AG04450 (cell line): ENCODE results near the gene OBSL1. TPM values are rescaled to one million over a fixed set of nuclear protein-coding genes. Genes with fewer than 3 reads are reported as not detected.

ENCODE experiments used
- CTCF ChIA-PET: fragments of 300-600, 350-600 bp; formaldehyde crosslinking; extraction: SDS; loops from one replicate; lab custom pipeline; 2022; ENCODE audit warnings: antibody characterized with exemption, inconsistent platforms; lab: Charles Lee
- POLR2A ChIA-PET: fragments of 350-600 bp; formaldehyde crosslinking; extraction: SDS; loops from one replicate; lab custom pipeline; 2021; ENCODE audit warnings: antibody characterized with exemption, inconsistent platforms; lab: Yijun Ruan, JAX
- DNase-seq: peaks from one replicate; pipeline ENCODE4 v3.0.0-alpha.2; 2011; ENCODE audit warnings: low read depth, low spot score
- H3K27ac ChIP-seq: one replicate; pipeline ENCODE4 v1.5.1; 2012; ENCODE audit warnings: low read depth, low read length, control low read depth
- H3K27me3 ChIP-seq: one replicate; pipeline ENCODE4 v1.6.0; 2012; ENCODE audit warnings: low read length; ENCODE audit not compliant: control insufficient read depth, insufficient read depth
- H3K4me3 ChIP-seq: 2 replicates; pipeline ENCODE4 v1.5.1; 2011; ENCODE audit warnings: mild to moderate bottlenecking, low read depth, low read length, control low read depth
- H3K9me3 ChIP-seq: 2 replicates; pipeline ENCODE4 v1.5.1; 2012; ENCODE audit warnings: low read length; ENCODE audit not compliant: control insufficient read depth, insufficient read depth
- polyA plus RNA-seq: library from polyadenylated mRNA; depleted of rRNA; stranded (reverse); fragments of >200 nt; gene quantifications from 2 replicates; pipeline ENCODE4 v1.2.3, GENCODE V29; 2011
- TF ChIP-seq, protein P1 (sequence below): IDR thresholded peaks from 2 replicates; pipeline ENCODE4 v1.5.1; 2011; ENCODE audit warnings: low read depth, low read length, control low read depth, inconsistent platforms

OBSL1 gene
- polyA plus RNA-seq, 1 experiment = 35.5 TPM

DNA sequence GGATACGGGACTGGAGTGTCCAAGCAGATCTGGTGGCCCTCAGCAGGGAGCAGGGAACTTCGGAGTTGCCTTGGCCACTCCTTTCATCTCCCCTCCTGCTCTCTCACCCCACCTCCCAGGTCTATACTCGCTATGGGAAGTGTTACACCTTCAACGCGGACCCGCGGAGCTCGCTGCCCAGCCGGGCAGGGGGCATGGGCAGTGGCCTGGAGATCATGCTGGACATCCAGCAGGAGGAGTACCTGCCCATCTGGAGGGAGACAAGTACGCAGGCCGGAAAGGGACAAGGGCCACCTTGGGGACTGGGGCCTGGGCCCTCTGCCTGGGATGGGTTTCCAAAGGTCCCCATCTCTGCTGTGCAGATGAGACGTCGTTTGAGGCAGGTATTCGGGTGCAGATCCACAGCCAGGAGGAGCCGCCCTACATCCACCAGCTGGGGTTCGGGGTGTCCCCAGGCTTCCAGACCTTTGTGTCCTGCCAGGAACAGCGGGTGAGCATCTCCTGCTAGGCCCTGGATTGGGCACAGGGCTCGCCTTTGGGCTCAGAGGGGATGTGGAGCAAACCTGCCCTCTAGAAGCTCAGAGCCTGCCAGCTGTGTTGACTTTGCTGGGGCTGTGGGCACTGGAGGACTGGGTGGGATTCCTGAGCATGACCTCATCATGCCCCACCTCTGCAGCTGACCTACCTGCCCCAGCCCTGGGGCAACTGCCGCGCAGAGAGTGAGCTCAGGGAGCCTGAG is 39.5 kb downstream of the OBSL1 start:
- no peak for DNase-seq
- Histone ChIP-seq H3K27me3 (peaks cover 42% of the 10 kb centered on the region), H3K27ac (no peak overlapping the region), H3K4me3 (no peak overlapping the region), H3K9me3 (no peaks in the 10 kb centered on the region; the same call in 1 of the 2 replicates)
- POLR2A ChIA-PET = interaction anchor here (0.9 kb wide), 1 partner anchor 130 kb away, joined by 3 read pairs; no protein-coding TSS in a partner anchor
- CTCF ChIA-PET = interaction anchor here (0.6 to 9.9 kb wide), 10 partner anchors 9 to 237 kb away, joined by 3 to 270 read pairs (median 38); partner anchors contain the start of gene DNPEP
- TF ChIP-seq, protein P1, sequence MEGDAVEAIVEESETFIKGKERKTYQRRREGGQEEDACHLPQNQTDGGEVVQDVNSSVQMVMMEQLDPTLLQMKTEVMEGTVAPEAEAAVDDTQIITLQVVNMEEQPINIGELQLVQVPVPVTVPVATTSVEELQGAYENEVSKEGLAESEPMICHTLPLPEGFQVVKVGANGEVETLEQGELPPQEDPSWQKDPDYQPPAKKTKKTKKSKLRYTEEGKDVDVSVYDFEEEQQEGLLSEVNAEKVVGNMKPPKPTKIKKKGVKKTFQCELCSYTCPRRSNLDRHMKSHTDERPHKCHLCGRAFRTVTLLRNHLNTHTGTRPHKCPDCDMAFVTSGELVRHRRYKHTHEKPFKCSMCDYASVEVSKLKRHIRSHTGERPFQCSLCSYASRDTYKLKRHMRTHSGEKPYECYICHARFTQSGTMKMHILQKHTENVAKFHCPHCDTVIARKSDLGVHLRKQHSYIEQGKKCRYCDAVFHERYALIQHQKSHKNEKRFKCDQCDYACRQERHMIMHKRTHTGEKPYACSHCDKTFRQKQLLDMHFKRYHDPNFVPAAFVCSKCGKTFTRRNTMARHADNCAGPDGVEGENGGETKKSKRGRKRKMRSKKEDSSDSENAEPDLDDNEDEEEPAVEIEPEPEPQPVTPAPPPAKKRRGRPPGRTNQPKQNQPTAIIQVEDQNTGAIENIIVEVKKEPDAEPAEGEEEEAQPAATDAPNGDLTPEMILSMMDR = no peak

DNA sequence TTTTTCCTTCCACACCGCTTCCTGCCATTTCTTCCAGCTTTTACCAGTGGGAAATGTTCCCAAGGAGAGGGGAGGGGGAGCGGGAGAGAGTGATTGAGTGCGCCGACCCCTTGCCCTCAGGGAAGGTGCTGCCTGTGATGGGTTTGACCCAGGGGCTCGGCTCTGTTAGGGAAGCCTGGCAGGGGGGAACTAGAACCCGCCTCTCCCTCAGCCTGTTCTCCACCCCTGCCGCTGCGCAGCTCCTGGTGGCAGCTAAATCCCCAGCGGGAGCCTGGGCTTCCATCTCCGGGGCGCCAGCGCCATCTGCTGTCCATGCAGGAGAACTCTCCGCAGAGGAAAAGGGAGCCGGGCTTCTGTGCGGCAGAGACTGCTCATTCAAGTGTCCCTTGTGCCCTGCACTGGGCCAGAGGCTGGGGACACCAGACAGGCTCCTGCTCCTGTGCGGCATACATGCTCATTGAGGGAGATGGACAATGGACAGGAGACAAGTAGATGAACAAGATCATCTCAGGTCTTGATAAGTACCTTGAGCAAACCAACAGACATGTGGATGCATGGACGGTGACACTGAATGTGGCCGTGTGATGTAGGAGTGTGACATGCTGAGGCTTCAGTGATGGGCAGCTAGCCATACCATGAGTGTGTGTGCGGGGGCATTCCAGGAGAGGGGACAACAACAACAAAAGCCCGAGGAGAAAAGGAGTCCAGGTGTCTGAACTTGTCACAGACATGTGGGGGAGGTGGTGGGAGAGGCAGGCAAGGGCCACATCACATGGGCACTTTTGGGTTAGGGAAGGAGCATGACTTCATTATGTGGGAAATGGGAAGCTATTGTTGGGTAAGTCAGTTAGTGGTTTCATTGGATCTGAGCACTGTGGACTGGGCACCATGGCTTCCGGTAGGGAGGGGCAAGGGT is 41.0 kb downstream of the OBSL1 start:
- peak; percentile 59 for DNase-seq
- no peak overlapping the region for H3K27ac ChIP-seq
- peaks cover 45% of the 10 kb centered on the region for H3K27me3 ChIP-seq
- ChIA-PET POLR2A (interaction anchor here (0.6 to 1.0 kb wide), 5 partner anchors 19 to 127 kb away, joined by 3 to 7 read pairs (median 4); partner anchors contain the start of gene GMPPA), CTCF (interaction anchor here (0.6 to 9.9 kb wide), 62 partner anchors 8 to 578 kb away, joined by 3 to 270 read pairs (median 5); partner anchors contain the start of genes ASIC4, ATG9A, DNPEP and GMPPA)
- no peaks in the 10 kb centered on the region; the same call in 1 of the 2 replicates for H3K9me3 ChIP-seq
- H3K4me3 ChIP-seq = peak overlapping the region; percentile 41
- TF ChIP-seq, protein P1 = peak; percentile 98

DNA sequence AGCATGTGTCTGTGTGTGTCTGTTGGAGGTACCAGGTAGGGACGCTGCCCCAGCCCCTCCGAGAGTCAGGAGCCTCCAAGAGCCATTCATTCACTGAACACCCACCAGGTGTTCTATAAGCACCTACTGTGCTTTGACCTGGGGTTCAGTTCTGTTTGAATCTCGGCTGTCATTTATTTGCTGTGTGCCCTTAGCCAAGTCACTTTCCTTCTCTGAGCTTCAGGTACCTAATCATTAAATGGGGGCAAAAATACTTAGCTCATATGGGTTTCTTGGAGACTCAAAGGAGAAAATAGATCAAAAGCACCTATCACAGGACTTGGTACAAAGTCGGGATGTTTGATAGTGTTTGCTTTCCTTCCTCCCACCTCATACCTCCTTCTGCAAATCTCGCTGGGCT is 43.9 kb downstream of the OBSL1 start:
- no peak for DNase-seq
- no peak overlapping the region for H3K27ac ChIP-seq
- no peak overlapping the region for H3K4me3 ChIP-seq
- POLR2A ChIA-PET = no interaction called here
- no peaks in the 10 kb centered on the region for H3K9me3 ChIP-seq
- TF ChIP-seq, protein P1 = no peak
- peaks cover 37% of the 10 kb centered on the region for H3K27me3 ChIP-seq
- CTCF ChIA-PET = interaction anchor here (1.1 to 9.9 kb wide), 11 partner anchors 13 to 228 kb away, joined by 3 to 270 read pairs (median 12); partner anchors contain the start of gene DNPEP

DNA sequence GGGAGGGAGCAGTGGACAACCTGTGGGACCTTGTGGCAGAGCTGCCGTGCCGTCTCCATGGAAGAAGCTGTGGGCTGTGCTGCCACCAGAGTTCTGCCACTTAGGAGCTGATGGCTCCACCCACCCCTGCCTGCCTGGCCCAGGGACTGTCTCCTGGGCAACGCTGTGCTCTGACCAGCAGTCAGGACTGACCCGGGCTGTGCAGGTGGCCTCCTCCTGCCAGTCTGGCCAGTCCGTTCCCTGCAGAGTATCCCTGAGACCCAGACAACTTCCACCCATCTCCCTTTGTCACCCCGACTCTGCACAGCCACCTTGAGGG is 44.3 kb downstream of the OBSL1 start:
- TF ChIP-seq, protein P1 = no peak
- ChIA-PET POLR2A (no interaction called here), CTCF (interaction anchor here (0.5 to 9.9 kb wide), 11 partner anchors 14 to 228 kb away, joined by 3 to 270 read pairs (median 12); partner anchors contain the start of gene DNPEP)
- DNase-seq = no peak
- Histone ChIP-seq H3K27ac (no peak overlapping the region), H3K4me3 (no peak overlapping the region), H3K27me3 (peaks cover 37% of the 10 kb centered on the region), H3K9me3 (no peaks in the 10 kb centered on the region)
